GM18867 (cell line): ENCODE data around the gene MAEL.

Experiments
- ATAC-seq: cut with Tn5 transposase; IDR thresholded peaks from one replicate; pipeline ENCODE4 v1.9.1; 2021; ENCODE audit warnings: mild to moderate bottlenecking, moderate library complexity; ENCODE audit not compliant: unreplicated experiment

MAEL gene

GRCh38 chr1:166988974-166989515 is at the start of gene MAEL:
MAEL (plus strand) TSS chr1:166989280; CDS start chr1:166989353, 73 bp downstream.
- ATAC-seq: no peak

- ATAC-seq: no peak
These were observed 49.2 kb upstream of the MAEL start for GRCh38 chr1:166939741-166940375.

DNA sequence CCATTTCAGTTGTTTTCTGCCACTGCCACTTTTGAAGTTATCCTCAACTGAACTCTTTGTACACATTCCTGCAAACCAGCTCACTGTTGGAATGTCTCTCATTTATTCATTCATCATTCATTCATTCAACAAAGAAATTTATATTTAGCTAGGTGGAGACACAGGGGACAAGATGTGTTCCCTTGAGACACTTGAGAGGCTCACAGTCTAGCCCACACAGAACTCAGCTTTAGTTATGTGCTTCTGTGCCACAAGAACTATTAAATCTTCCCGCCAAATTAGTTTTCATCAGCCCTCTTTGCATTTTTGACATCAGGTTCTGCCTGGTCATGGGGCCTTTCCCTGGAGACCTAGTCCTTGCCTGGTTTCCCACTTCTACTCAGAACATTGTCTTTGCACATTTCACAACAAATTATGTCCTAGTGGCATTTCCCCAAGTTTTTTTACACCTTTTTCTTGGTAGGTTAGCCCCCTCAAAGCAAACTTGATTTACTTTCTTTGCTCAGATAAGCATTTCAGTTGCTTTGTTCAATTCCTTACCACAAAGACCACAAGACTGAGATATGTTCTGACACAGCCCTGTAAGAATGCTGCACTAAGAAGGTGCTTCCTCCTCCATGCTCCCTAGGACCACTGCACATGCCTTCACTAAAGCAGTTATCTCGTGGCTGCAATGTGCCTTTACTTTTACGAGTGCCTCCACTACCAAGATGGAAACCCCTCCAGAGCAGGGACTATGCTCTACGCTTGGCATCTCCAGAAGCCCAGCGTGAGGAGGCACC is 44.7 kb upstream of the MAEL start:
- ATAC-seq: no peak

DNA sequence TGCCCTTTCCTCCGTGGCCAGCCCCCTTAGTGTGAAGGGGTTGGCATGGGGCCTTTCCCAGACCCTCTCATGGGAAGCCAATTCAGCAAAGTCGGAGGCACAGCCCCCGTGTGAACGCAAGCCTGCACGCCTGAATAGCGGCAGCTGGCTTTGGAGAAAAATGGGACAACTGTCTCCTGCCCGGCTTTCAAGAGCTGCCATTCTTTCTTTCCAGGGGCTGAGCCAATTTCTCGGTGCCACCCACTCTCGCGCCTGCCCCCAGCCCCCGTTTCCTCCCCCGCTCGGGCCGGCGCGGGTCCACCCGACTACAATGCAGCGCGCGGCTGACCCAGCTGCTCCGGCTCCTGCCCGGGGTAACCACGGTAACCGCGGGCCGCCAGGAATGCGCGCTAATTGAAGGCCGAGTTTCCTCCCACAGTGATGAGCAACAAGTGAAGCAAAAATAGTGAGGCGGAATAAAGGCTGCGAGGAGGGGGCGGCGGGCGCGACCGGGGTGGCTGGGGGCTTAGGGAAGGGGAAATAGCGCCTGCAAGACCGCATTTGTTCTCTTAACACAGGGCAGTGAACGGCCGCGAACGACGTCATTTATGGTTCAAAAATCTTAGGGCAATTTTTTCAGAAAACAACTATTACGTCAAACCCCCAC is 41.6 kb upstream of the MAEL start:
- peak; percentile 56 for ATAC-seq

DNA sequence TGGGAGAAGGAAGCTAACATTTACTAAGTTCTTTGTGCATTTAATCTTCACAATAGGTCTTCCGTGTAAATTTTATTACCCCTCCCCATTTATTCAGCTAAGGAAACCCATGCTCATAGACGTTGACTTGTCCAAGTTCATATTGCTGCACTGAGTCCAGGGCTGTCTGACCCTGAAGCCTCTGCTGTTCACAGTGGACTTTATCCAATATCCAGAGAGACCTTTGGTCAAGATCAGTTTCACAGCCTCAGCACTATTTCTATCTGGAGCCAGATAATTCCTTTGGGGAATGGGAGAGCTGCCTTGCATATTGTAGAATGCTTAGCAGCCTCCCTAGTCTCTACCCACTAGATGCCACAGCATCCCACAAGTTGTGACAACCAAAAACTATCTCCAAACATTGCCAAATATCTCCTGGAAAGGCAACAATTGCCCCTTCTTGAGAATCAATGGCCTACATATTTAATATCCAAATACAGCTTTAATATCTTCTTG is 40.2 kb upstream of the MAEL start:
- ATAC-seq: no peak

DNA sequence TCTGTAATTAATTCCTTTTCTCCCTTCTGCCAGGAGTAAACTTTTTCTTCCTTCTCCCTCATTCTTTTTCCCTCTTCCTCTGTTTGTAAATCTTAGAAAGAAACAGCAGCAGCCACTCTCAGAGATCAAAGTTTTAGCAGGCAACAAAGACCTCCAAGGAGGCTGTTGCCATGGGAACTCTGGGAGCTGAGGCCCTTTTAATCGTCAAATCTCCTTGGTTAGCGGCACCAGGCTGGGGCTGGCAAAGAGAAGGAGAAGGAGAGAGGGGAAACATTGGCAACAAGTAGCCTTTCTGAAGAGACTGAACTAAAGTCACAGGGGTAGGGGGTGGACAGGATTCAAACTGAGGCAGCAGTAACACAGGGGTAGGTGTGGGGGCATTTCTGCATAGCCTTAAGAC is 38.9 kb upstream of the MAEL start:
- ATAC-seq: no peak

GRCh38 chr1:166951050-166951449 is 38.0 kb upstream of the MAEL start:
- ATAC-seq: no peak

DNA sequence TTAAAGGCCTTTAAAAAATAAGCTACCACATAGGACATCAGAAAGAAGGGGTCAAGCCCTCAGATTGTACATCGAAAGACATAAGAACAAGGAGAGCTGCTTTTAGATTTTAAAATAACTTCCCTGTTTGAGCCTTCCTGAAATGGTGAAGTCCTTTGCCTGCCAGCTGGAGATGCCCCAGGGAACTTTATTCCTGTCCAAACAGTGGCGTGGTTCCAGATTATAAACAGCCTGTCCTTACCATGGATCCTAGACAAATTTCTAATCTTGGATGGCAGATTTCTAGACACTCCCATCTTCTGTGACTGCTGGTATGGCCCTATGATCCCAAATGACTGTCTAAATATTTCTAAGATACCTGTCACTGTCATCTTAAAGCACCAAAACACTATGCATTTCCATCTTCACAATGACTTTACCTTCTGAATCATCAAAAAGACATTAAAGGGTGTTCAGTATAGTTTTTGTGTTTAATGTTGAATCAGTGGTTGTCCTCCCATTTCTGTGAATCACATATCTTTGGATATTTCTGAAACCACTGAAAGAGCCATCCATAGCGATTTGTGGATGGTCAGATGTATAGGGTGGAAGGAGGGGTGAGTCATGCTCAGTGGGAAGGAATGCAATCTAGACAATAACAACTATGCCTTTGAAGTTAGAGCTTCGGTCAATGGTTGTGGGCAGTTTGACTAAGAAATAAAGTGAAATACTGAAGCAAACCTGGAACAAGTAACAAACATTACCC is 36.9 kb upstream of the MAEL start:
- ATAC-seq: no peak

DNA sequence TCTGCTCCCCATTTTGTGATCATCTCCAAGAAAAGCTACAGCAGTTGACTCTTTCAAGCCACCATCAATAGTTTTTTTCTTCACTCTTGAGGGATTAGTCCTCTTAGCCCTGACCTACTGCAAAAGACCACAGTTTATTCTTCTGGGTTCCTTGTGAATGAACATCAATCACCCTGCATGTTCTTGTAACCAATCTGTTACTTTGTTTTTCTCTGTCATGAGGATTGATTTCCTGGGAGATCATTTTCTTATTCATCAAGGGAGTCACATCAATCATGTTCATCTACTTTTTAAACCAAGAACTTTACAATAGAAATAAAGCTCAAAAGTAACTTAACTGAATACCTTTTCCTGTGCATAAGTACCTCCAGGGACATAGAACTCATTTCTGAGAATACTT is 35.6 kb upstream of the MAEL start:
- ATAC-seq: no peak

DNA sequence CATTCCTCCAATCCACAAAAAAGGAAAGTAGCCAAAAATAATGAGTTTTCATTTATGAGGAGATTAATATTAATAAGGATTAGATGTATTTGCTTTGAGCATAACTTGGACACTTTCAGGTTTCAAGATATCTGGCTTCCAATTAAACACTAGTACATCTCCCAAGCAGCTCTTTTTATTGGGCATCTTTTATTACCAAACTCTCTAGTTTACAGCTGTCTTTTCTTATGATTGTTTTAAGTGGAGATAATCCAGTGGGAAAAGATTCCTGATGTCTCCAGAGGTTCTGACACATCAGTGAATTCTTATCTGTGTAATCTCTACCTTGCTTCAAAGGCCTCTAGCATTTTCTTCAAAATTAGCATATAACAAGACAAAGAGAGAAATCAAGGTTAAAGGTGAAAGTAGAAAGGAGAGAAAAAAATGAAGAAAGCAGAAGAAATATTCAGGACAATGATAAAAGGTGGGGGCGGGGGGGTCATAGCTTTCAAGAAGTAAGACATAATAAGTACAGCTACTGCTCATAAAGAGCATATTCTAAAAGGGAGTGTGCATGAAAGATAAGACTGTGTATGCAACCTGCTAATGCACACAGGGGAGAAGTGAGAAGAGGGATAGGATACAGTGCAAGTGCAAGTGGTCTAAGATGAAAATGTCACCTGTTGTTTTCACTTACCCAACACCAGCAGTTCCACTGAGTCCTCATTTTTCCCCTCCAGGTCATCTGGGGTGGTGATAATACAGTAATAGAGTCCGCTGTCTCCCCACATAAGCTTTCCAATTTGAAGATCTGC is 32.8 kb upstream of the MAEL start:
- no peak for ATAC-seq

DNA sequence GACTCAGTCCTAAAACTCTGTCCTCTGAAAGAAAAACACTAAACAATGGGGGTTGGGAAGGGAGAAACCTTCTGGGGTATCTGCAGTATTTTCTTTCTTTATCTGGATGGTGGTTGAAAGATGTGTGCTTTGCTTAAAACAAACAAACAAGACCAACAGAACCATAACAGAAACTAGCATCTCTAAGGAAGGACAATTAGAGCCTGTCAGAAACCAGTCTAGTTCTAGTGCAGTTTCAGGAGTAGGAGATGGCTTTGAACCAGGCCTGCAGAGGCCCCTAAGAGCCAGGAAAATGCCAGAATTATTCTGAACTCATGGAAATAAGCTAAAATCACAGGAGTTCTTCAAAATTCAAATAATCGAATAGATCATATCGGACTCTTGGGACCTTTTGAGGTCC is 32.2 kb upstream of the MAEL start:
- ATAC-seq: no peak

- ATAC-seq: no peak
These were observed 28.1 kb upstream of the MAEL start for GRCh38 chr1:166960858-166961474.

- ATAC-seq: peak; percentile 80
These were observed 19.9 kb upstream of the MAEL start for GRCh38 chr1:166969074-166969677.

DNA sequence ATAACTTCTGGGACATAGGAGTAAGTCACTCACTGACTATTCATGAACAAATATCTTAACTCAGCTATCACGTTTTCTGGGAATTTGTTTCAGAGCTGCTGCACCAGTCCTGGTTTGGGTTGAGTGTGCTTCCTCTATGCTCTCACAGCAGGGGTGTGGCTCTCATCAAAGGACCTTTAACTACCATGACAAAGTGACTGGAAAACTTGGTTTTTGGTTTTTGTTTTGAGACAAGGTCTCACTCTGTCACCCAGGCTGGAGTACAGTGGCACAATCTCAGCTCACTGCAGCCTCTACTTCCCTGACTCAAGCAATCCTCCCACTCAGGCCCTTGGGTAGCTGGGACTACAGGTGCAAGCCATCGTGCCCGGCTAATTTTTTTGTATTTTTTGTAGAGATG is 17.8 kb upstream of the MAEL start:
- no peak for ATAC-seq

GRCh38 chr1:166972193-166972592 is 16.9 kb upstream of the MAEL start:
- ATAC-seq: no peak

DNA sequence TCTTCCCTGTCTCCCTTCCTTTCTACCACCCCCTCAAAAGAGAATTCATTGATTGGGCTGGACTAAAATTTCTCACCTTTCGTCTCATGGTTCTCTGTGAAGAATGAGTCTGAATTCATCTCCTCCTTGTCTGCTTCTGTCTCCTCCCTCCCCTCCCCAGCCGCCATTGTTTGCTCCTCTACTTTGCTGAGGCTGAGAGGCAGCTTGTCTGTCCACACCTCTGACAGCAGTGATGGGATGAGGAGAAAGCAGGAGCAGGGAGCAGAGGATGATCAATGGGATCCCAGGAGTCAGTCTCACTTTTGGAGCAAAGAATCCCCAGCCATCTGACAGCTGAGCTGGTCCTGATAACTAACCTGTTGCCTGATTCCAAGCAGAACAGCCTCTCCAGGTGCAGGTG is 16.3 kb upstream of the MAEL start:
- ATAC-seq: no peak

DNA sequence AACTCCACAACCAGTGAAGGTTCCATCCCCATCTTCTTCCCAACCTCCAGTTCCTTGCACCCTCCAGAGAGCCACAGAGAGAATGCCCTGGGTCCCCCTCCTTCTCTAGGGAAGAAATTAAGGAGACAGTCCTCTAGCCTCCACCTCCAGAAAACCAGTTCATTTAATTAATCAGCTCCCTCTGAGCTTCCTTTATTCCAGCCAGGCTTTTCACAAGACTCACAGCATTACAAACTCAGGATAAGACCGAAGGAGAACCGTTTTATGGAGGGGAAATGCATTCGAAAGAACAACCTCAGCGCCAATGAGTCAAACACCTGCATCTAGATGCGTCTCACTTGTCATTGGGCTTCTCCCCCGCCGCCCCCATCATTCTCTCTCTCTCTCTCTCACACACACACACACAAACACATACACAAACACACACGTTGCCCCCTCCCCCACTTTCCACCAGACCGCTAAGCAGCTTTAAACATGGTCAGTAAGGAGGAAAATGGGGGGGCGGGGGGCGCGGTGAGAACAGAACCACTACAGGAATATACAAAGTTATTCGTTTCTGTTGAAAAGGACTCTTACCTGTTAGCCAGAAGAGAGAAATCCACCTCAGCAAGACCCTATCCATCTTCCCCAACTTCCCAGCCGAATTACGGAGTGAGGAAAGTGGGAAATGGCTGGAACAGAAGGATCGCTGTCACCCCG is 14.3 kb upstream of the MAEL start:
- ATAC-seq: peak; percentile 3

DNA sequence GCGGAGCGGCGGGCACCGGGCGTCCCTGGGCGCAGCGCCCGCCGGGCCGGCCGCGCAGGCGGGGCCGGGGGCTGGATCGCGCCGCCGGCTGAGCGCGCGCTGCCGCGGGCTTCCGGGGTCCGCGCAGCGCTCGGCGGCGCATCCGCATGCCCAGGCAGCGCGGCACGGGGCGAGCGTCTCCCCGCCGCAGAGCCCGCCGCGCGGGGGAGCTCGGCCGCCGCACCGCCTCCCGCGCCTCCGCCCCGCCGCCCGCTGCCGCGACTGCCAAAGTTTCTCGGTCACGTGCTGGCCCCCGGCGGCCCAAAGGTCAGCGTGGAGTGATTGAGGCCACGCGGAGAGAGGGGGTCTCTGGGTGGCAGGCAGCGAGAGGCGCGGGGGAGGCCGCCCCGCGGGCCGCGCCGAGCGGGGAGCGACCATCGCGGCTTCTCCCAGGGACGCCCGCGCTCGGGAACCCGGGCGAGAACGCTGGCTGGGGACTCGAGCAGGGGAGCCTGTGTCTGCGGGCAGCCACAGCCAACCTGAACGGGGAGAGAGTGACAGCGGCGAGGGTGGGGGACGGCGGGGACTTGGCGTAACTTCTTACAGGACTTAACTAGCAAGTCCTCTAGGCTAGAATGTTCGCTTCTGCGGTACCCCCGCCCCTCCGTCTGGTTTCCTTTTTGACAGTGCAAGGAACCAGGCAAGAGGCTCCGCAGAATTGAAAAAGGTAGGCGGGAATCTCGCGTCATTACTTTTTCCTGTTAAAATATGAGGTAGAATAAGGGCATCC is 13.5 kb upstream of the MAEL start, which contains the start of gene ILDR2:
ILDR2 (minus strand) TSS at position 180 of the 769 bp plus-strand sequence. CDS start 272 bp downstream, outside the sequence.
- ATAC-seq: peak; percentile 61
